PFSK-1 (cell line): ENCODE data around the gene APOL4.

Experiments
- FOXP2 ChIP-seq: optimal IDR thresholded peaks from 2 replicates; pipeline ENCODE3; 2011; ENCODE audit warnings: borderline replicate concordance, control low read depth, inconsistent platforms; ENCODE audit not compliant: insufficient read depth; ENCODE audit errors: extremely low read length, extremely low read depth
- POLR2AphosphoS5 ChIP-seq: IDR thresholded peaks from 2 replicates; pipeline ENCODE4 v1.6.1; 2012; ENCODE audit warnings: low read depth, mild to moderate bottlenecking, control low read depth, low read length, moderate library complexity
- REST ChIP-seq, 2 experiments: IDR thresholded peaks; 2 replicates each; pipeline versions ENCODE4 v1.6.1 to v1.8.0; 2011 to 2012; ENCODE audit warnings: low read depth in 2 of 2, low read length in 2 of 2, control low read depth in 1 of 2, inconsistent platforms in 1 of 2, mild to moderate bottlenecking in 1 of 2, moderate library complexity in 1 of 2; ENCODE audit not compliant: insufficient read depth in 1 of 2
- SIN3A ChIP-seq: IDR thresholded peaks from 2 replicates; pipeline ENCODE4 v1.6.1; 2012; ENCODE audit warnings: mild to moderate bottlenecking, low read length, moderate library complexity, borderline replicate concordance; ENCODE audit not compliant: insufficient read depth
- TAF1 ChIP-seq: IDR thresholded peaks from 2 replicates; pipeline ENCODE4 v1.6.1; 2012; ENCODE audit warnings: low read length, control low read depth, borderline replicate concordance; ENCODE audit not compliant: insufficient read depth

Gene APOL4

GRCh38 chr22:36228944-36229343 lies 27.3 kb upstream of the APOL4 start:
- no peak for TF ChIP-seq FOXP2
- no peak for TF ChIP-seq SIN3A

GRCh38 chr22:36227806-36228205 lies 26.2 kb upstream of the APOL4 start:
- TF ChIP-seq FOXP2 = no peak
- no peak for TF ChIP-seq REST (IDR thresholded peaks at IDR 0.05; ENCODE audit: insufficient read depth in 1 of 2, low read depth in 2 of 2, low read length in 2 of 2)
- no peak for TF ChIP-seq POLR2AphosphoS5
- TF ChIP-seq SIN3A = no peak
- no peak for TF ChIP-seq TAF1

- no peak for TF ChIP-seq TAF1
- TF ChIP-seq FOXP2 = no peak
- TF ChIP-seq REST (IDR thresholded peaks at IDR 0.05; ENCODE audit: insufficient read depth in 1 of 2, low read depth in 2 of 2, low read length in 2 of 2) = no peak
- no peak for TF ChIP-seq POLR2AphosphoS5
- no peak for TF ChIP-seq SIN3A
Observed at GRCh38 chr22:36227396-36227795, 25.8 kb upstream of the APOL4 start.

- TF ChIP-seq POLR2AphosphoS5 (no peak), REST (IDR thresholded peaks at IDR 0.05; ENCODE audit: insufficient read depth in 1 of 2, low read depth in 2 of 2, low read length in 2 of 2) (no peak), TAF1 (no peak), FOXP2 (no peak)
Observed at GRCh38 chr22:36226189-36226588, 24.6 kb upstream of the APOL4 start.

GRCh38 chr22:36225333-36225922 lies 23.8 kb upstream of the APOL4 start:
- no peak for TF ChIP-seq TAF1
- no peak for TF ChIP-seq SIN3A
- TF ChIP-seq POLR2AphosphoS5 = no peak
- TF ChIP-seq FOXP2 = no peak
- TF ChIP-seq REST (IDR thresholded peaks at IDR 0.05; ENCODE audit: insufficient read depth in 1 of 2, low read depth in 2 of 2, low read length in 2 of 2) = no peak
